SW 1271 (cell line): ENCODE results near the gene FLRT2.

Source experiments
- DNase-seq, 2 experiments: peaks; one replicate each; lab custom pipeline; 2025; lab: John Stamatoyannopoulos, UW

FLRT2 gene

GRCh38 chr14:85663256-85663655, 133.3 kb downstream of the FLRT2 start:
- DNase-seq, result no peak

- DNase-seq, result no peak
Observed at GRCh38 chr14:85663667-85664066, 133.7 kb downstream of the FLRT2 start.

GRCh38 chr14:85675957-85676356, 146.0 kb downstream of the FLRT2 start:
- DNase-seq, result no peak

DNA sequence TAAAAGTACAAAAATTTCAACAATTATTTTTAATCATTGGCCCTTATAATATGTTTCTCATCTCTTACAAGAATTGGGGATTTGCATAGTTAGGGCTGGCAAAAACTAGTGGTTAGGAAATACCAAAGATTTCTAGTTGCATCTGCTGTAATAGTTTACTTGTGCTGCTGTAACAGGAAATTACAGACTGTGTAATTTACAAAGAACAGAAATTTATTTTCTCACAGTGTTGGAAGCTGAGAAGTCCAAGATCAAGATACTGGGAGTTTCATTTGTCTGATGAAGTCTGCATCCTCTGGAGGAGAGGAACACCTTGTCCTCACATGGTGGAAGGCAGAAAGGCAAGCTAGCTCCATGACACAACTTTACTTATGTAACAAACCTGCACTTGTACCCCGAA, 157.0 kb downstream of the FLRT2 start:
- DNase-seq, result no peak

DNA sequence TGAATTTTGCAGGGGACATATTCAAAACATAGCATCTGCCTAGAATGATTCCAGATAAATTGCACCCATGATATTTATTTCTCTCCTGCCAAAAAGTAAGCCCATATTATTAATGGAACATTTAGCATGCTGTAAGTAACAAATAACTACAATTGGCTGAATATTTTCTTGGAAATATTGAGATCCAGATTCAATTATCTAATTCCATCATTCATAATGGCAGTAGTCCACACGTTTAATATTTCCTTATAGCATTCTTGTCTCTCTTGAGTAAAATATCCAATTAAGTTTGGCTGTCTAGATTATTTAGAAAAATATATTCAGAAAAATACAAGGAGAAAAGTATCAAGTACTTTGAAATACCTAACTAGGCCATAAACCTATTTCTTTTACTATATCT, 157.5 kb downstream of the FLRT2 start:
- no peak for DNase-seq

DNA sequence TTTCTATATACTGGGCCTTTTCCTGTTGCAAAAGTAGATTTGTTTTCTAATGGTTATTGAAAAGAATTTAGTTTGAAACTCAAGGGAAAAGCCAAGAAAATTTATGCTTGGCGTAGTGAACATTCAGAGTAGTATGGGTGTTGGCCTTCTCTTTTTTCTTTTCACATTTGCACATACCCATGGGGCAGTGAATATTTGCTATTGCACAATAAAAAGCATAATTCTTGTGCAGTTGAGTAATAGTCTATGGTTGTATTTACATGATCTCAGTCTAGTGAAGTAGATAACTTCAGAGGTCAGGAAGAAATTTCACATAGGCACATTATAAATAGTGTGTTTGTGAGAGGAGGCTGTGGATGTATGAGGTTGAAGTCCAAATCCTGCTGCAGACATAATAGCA, 158.1 kb downstream of the FLRT2 start:
- no peak for DNase-seq

DNA sequence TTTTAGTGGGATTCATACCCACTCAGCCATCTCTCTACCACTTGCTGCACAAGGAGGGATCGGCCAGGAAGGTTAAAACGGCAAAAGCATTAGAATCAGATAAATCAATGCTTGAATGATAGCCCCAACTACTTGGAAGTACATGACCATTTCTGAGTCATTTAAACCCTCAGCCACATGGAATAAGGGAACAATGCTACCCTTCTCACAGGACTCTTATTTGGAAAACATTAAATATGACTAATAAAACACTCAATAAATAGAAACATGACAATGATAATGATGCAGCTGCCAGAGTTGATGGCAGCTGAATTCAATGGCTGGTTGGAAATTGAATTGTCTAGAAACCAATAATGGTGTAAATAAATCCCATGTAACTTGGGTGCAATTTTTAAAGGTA, 165.4 kb downstream of the FLRT2 start:
- no peak for DNase-seq

- no peak for DNase-seq
Observed at GRCh38 chr14:85701116-85701515, 171.2 kb downstream of the FLRT2 start.

DNA sequence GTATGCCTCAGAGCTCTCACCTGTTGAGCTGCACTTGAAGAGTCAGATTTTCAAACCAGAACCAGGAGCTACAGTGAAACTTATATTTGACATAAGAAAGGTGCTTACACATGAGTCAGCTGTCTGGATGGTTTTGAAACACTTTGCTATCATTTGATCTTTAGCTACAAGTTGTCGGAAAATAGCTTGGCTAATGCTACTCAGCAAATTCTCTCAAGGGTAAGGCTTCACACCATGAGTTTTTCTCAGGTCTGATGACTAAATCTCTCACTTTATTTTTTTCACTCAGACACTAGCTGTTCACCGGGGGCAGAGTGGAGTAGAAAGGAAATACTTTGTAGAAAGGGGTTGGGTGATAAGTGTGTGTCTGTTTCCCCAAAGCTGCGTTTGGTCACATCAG, 171.8 kb downstream of the FLRT2 start:
- no peak for DNase-seq

DNA sequence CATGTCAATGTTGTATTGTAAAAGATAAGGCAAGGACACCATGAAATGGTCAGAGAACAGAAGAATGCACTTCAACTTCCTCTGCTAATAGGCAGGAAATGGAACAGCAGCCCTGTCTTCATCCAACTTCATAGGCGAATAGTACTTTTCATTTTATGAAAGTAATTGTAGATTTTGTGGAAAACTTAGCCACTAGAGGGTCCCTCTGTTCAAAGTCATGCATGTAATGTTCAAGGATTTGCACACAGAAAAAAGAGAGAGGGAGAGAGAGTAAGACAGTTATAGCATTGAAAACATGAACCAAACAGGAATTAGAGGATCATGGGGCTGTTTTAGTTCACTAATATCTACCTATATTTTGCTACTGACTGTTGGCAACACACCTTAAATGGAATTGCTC, 172.2 kb downstream of the FLRT2 start:
- no peak for DNase-seq

- no peak for DNase-seq
Observed at GRCh38 chr14:85702997-85703396, 173.1 kb downstream of the FLRT2 start.
